Measurements from ENCODE around the gene RBM19.

GRCh38 chr12:114004402-114004801 is 38.3 kb upstream of the RBM19 start:
- TF ChIP-seq YY1 (IDR thresholded peaks at IDR 0.05; ENCODE audit: insufficient read depth, insufficient read length) (no peak), ZNF274 (IDR thresholded peaks at IDR 0.05; ENCODE audit: low read depth, low read length) (no peak)

All from NT2/D1 (cell line).